H1 (cell line): ENCODE data around the gene SYNGR3.

Source experiments
- ASH2L ChIP-seq: fragments of 200-600, 300-600 bp; sonication (generic); IDR thresholded peaks from one replicate; pipeline ENCODE4 v1.7.1; 2017; ENCODE audit warnings: low read length
- BCL11A ChIP-seq, 2 experiments: IDR thresholded peaks; one replicate each; pipeline ENCODE4 v1.6.1; 2011; ENCODE audit warnings: low read depth in 2 of 2, low read length in 2 of 2, mild to moderate bottlenecking in 2 of 2
- CREB1 ChIP-seq: IDR thresholded peaks from 2 replicates; pipeline ENCODE4 v1.6.1; 2012; ENCODE audit warnings: inconsistent platforms
- JUN ChIP-seq: IDR thresholded peaks from 2 replicates; pipeline ENCODE4 v1.6.1; 2011; ENCODE audit warnings: low read depth, mild to moderate bottlenecking, improper control_type of control experiment, low read length
- MAX ChIP-seq: IDR thresholded peaks from 2 replicates; pipeline ENCODE4 v1.6.1; 2012; ENCODE audit warnings: inconsistent platforms
- POLR2A ChIP-seq, 2 experiments: IDR thresholded peaks; 1 replicate in 1 of 2; 2 replicates in 1 of 2; pipeline ENCODE4 v1.6.1; 2011; ENCODE audit warnings: low read depth in 2 of 2, low read length in 2 of 2, mild to moderate bottlenecking in 2 of 2; ENCODE audit errors: control extremely low read depth in 1 of 2
- SP1 ChIP-seq: IDR thresholded peaks from 2 replicates; pipeline ENCODE4 v1.6.1; 2011; ENCODE audit warnings: low read depth, low read length
- SRF ChIP-seq: IDR thresholded peaks from 2 replicates; pipeline ENCODE4 v1.6.1; 2011; ENCODE audit warnings: mild to moderate bottlenecking, low read depth, low read length, moderate library complexity
- TAF1 ChIP-seq: IDR thresholded peaks from 2 replicates; pipeline ENCODE4 v1.6.1; 2011; ENCODE audit warnings: mild to moderate bottlenecking, low read depth, low read length
- USF2 ChIP-seq: IDR thresholded peaks from 2 replicates; pipeline ENCODE4 v1.6.1; 2011; ENCODE audit warnings: low read length, improper control_type of control experiment
- YY1 ChIP-seq: IDR thresholded peaks from 2 replicates; pipeline ENCODE4 v1.6.1; 2011; ENCODE audit warnings: low read depth, mild to moderate bottlenecking, low read length
- TF ChIP-seq, protein P1 (sequence below), 3 experiments: IDR thresholded peaks; 1 replicate in 2 of 3; 2 replicates in 1 of 3; pipeline versions ENCODE4 v1.5.1 to v1.6.1; 2011; ENCODE audit warnings: low read length in 3 of 3, mild to moderate bottlenecking in 3 of 3, inconsistent platforms in 2 of 3, low read depth in 1 of 3, moderate library complexity in 1 of 3; ENCODE audit not compliant: insufficient read depth in 1 of 3; ENCODE audit errors: control extremely low read depth in 1 of 3

- TF ChIP-seq, protein P1, sequence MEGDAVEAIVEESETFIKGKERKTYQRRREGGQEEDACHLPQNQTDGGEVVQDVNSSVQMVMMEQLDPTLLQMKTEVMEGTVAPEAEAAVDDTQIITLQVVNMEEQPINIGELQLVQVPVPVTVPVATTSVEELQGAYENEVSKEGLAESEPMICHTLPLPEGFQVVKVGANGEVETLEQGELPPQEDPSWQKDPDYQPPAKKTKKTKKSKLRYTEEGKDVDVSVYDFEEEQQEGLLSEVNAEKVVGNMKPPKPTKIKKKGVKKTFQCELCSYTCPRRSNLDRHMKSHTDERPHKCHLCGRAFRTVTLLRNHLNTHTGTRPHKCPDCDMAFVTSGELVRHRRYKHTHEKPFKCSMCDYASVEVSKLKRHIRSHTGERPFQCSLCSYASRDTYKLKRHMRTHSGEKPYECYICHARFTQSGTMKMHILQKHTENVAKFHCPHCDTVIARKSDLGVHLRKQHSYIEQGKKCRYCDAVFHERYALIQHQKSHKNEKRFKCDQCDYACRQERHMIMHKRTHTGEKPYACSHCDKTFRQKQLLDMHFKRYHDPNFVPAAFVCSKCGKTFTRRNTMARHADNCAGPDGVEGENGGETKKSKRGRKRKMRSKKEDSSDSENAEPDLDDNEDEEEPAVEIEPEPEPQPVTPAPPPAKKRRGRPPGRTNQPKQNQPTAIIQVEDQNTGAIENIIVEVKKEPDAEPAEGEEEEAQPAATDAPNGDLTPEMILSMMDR (IDR thresholded peaks at IDR 0.05; ENCODE audit: control extremely low read depth in 1 of 3, insufficient read depth in 1 of 3, low read depth in 1 of 3, low read length in 3 of 3), result 0 out of 4 replicates have a peak, but pooled peaks of 1 of the 3 experiments have one; percentile 14
- TF ChIP-seq USF2 (no peak), TAF1 (peak; percentile 86), ASH2L (peak; percentile 90), JUN (no peak), SRF (peak; percentile 98), POLR2A (IDR thresholded peaks at IDR 0.05; ENCODE audit: control extremely low read depth in 1 of 2, low read depth in 2 of 2, low read length in 2 of 2) (peak in 1 of 2 experiments; percentile 54; a peak in 1 of 3 replicates), CREB1 (peak; percentile 100), BCL11A (IDR thresholded peaks at IDR 0.05; ENCODE audit: low read depth in 2 of 2, low read length in 2 of 2) (no peak), MAX (peak; percentile 84), YY1 (peak; percentile 100), SP1 (peak; percentile 82)
Measured at GRCh38 chr16:1971796-1972489, 17.8 kb upstream of the SYNGR3 start, which contains the start of gene TBL3.
